Transverse colon (tissue), 4 donors: ENCODE measurements around the gene ZNF638. TPM values are rescaled to one million over a fixed set of nuclear protein-coding genes. Genes with fewer than 3 reads are reported as not detected.

Experiments used
- DNase-seq: peaks from one replicate; pipeline ENCODE4 v3.0.0-alpha.2; 2019
- H3K27ac ChIP-seq, 4 donors: fragments of 200-600 bp; sonication (generic); 2 replicates each; pipeline ENCODE4 v1.5.1; 2016 to 2018; ENCODE audit warnings: inconsistent platforms in 4 of 4
- H3K27me3 ChIP-seq: fragments of 200-600 bp; sonication (generic); 2 replicates; pipeline ENCODE4 v1.5.1; 2017; ENCODE audit warnings: inconsistent platforms
- H3K36me3 ChIP-seq, 4 donors: fragments of 200-600 bp; sonication (generic); 2 replicates each; pipeline ENCODE4 v1.5.1; 2017 to 2019; ENCODE audit warnings: inconsistent platforms in 4 of 4
- H3K4me1 ChIP-seq, 4 donors: fragments of 200-600 bp; sonication (generic); 2 replicates each; pipeline ENCODE4 v1.5.1; 2017 to 2020; ENCODE audit warnings: inconsistent platforms in 4 of 4
- H3K4me3 ChIP-seq, 4 donors: fragments of 200-600 bp; sonication (generic); 1 replicate in 1 of 4; 2 replicates in 3 of 4; pipeline versions ENCODE4 v1.5.1 to v1.6.1; 2017 to 2019; ENCODE audit warnings: inconsistent platforms in 4 of 4
- H3K9me3 ChIP-seq, 2 donors: fragments of 200-600 bp; sonication (generic); 2 replicates each; pipeline ENCODE4 v1.5.1; 2017 to 2019; ENCODE audit warnings: inconsistent platforms in 2 of 2
- CTCF ChIP-seq, 5 experiments: fragments of 200-600 bp in 3 of 5; fragments of 450-650 bp in 2 of 5; sonication (generic) in 3 of 5; IDR thresholded peaks; 1 replicate in 2 of 5; 2 replicates in 3 of 5; pipeline ENCODE4 v1.5.1; 2016 to 2017; ENCODE audit warnings: antibody characterized with exemption in 5 of 5, inconsistent platforms in 3 of 5, mild to moderate bottlenecking in 2 of 5, moderate library complexity in 1 of 5
- EP300 ChIP-seq: sonication (generic); formaldehyde crosslinking; IDR thresholded peaks from one replicate; pipeline ENCODE4 v1.6.1; 2017; ENCODE audit warnings: antibody characterized with exemption, low read depth
- POLR2A ChIP-seq: fragments of 450-650 bp; IDR thresholded peaks from one replicate; pipeline ENCODE4 v1.6.1; 2016; ENCODE audit warnings: antibody characterized with exemption, mild to moderate bottlenecking, moderate library complexity
- POLR2AphosphoS5 ChIP-seq, 3 donors: sonication (generic); formaldehyde crosslinking; IDR thresholded peaks; one replicate each; pipeline ENCODE4 v1.6.1; 2016; ENCODE audit warnings: antibody characterized with exemption in 3 of 3
- WGBS, 2 donors: methylation state at CpG; one replicate each; pipeline ENCODE4 v1.1.5; 2018; ENCODE audit warnings: low coverage in 1 of 2; 5-methylcytosine and 5-hydroxymethylcytosine counted together
- in situ Hi-C, 4 donors: fragments of 200-750 bp; cut with MboI; loops; one replicate each; pipeline versions ENCODE4 v1.15.0 to v1.15.1; 2017; ENCODE audit warnings: low sequenced_read_pairs in 3 of 4, low pct_ligation_motif_present in 1 of 4, low pct_unique_long_range_greater_than_20kb in 1 of 4
- intact Hi-C: fragments of 100-400 bp; cut with DNase I; formaldehyde crosslinking; loops from one replicate; pipeline ENCODE4 v1.15.1; 2023; ENCODE audit warnings: low total_unique reads
- total RNA-seq, 4 donors: library from RNA; depleted of rRNA; stranded (reverse); fragments of >200 nt; gene quantifications; one replicate each; pipeline ENCODE4 v1.1.0, GENCODE V29; 2016

The ZNF638 gene
- total RNA-seq, 4 donors from 2014 or later = 99.9 to 181 (median 142) TPM

GRCh38 chr2:71336802-71337201 lies 5.2 kb downstream of the ZNF638 start:
- no peaks in the 10 kb centered on the region for H3K9me3 ChIP-seq
- H3K27me3 ChIP-seq = no peaks in the 10 kb centered on the region
- H3K4me3 ChIP-seq = no peak overlapping the region
- intact Hi-C loops (no loop called here), in situ Hi-C loops (no loop called here)
- DNase-seq = no peak
- peaks cover 11 to 91% (median 35%) of the 10 kb centered on the region in 4 donors for H3K4me1 ChIP-seq
- peaks cover 0 to 5% (median 0%) of the 10 kb centered on the region in 4 donors for H3K36me3 ChIP-seq
- H3K27ac ChIP-seq = no peak overlapping the region
- TF ChIP-seq POLR2A (no peak), POLR2AphosphoS5 (IDR thresholded peaks at IDR 0.05) (no peak), EP300 (no peak), CTCF (IDR thresholded peaks at IDR 0.05) (no peak)

DNA sequence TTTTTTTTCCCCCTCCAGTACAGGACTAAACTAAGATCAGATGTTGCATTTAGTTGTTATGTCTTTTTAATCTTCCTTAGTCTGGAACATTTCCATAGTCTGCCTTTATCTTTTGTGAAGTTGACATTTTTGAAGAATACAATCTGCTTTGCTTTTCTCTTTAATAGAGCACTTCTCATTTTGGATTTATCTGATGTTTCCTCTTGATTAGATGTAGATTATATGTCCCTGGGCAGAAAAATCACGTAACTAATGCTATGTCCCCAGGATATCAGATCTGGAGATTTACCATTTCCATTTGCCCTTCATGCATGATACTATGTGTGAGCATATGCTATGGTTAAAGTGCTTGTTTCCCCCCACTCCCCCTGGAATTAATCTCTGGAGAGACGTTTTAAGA lies 6.2 kb downstream of the ZNF638 start:
- TF ChIP-seq EP300 (no peak), CTCF (IDR thresholded peaks at IDR 0.05) (no peak)

GRCh38 chr2:71339685-71340084 lies 8.1 kb downstream of the ZNF638 start:
- DNase-seq = no peak
- TF ChIP-seq EP300 = no peak
- TF ChIP-seq POLR2AphosphoS5 (IDR thresholded peaks at IDR 0.05) = no peak
- no peak for TF ChIP-seq CTCF (IDR thresholded peaks at IDR 0.05)
- TF ChIP-seq POLR2A = no peak
- Histone ChIP-seq H3K4me3 (no peak overlapping the region), H3K36me3 (peaks cover 0 to 5% (median 0%) of the 10 kb centered on the region in 4 donors), H3K27ac (no peak overlapping the region), H3K9me3 (no peaks in the 10 kb centered on the region), H3K4me1 (peaks cover 7 to 71% (median 18%) of the 10 kb centered on the region in 4 donors), H3K27me3 (no peaks in the 10 kb centered on the region)
- in situ Hi-C loops = no loop called here
- intact Hi-C loops = no loop called here
- 92 to 93% methylated on average over 2 of the region's 2 CpGs for WGBS, 2 donors

More for the DNA sequence above, 6.2 kb downstream of the ZNF638 start:
- WGBS, 2 donors = 55 to 57% methylated on average over 2 of the region's 2 CpGs
- Histone ChIP-seq H3K27me3 (no peaks in the 10 kb centered on the region), H3K9me3 (no peaks in the 10 kb centered on the region), H3K4me3 (no peak overlapping the region), H3K36me3 (peaks cover 0 to 5% (median 0%) of the 10 kb centered on the region in 4 donors), H3K4me1 (peaks cover 11 to 90% (median 34%) of the 10 kb centered on the region in 4 donors), H3K27ac (no peak overlapping the region)
- in situ Hi-C loops (no loop called here), intact Hi-C loops (no loop called here)
- DNase-seq = no peak

DNA sequence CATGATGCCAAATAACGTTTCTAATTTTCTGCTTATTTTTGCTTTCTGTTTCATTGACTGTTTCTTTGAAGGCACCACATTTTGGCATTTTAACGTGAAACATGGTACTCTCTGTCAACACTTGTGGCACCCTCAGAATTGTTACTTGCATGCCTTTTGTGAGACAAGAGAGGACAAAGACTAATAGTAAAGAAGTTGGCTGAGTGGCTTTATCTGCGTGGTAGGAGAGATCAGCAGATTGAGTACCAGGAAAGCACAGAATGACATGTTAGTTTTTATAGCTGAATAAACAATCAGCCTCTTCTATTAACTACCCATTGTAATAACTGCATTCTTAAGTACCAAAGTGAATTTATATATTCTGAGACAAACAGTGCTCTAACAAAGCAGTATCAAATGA lies 8.6 kb downstream of the ZNF638 start:
- WGBS, 2 donors = 45 to 46% methylated on average over 3 of the region's 3 CpGs
- peaks cover 7 to 66% (median 17%) of the 10 kb centered on the region in 4 donors for H3K4me1 ChIP-seq

More for the DNA sequence above, 8.6 kb downstream of the ZNF638 start:
- H3K36me3 ChIP-seq = peaks cover 0 to 2% (median 0%) of the 10 kb centered on the region in 4 donors
- H3K27ac ChIP-seq = no peak overlapping the region
- H3K27me3 ChIP-seq = no peaks in the 10 kb centered on the region
- TF ChIP-seq EP300 (no peak), CTCF (IDR thresholded peaks at IDR 0.05) (no peak), POLR2A (no peak), POLR2AphosphoS5 (IDR thresholded peaks at IDR 0.05) (no peak)
- intact Hi-C loops (no loop called here), in situ Hi-C loops (no loop called here)
- no peaks in the 10 kb centered on the region for H3K9me3 ChIP-seq
- no peak overlapping the region for H3K4me3 ChIP-seq
- no peak for DNase-seq
